SK-N-SH (cell line): Measurements from ENCODE around the gene DGKI.

Experiments
- CHD2 ChIP-seq: fragments of 150-350 bp; IDR thresholded peaks from 2 replicates; pipeline ENCODE4 v1.6.1; 2018; ENCODE audit warnings: low read length; ENCODE audit not compliant: partially characterized antibody
- CTCF ChIP-seq: fragments of 200-600 bp; sonication (generic); IDR thresholded peaks from 2 replicates; pipeline ENCODE4 v1.6.1; 2017; ENCODE audit warnings: antibody characterized with exemption, mild to moderate bottlenecking, moderate library complexity
- EP300 ChIP-seq, 2 experiments: IDR thresholded peaks; 2 replicates each; pipeline versions ENCODE4 v1.4.0 to v1.6.1; 2012; ENCODE audit warnings: borderline replicate concordance in 1 of 2, low read depth in 1 of 2, low read length in 1 of 2
- EZH2phosphoT487 ChIP-seq: fragments of 200-600 bp; sonication (generic); IDR thresholded peaks from 2 replicates; pipeline ENCODE4 v1.6.1; 2017; ENCODE audit warnings: low read depth, mixed run types, mild to moderate bottlenecking, antibody characterized with exemption, moderate library complexity, borderline replicate concordance
- GATA2 ChIP-seq: sonication (generic); formaldehyde crosslinking; IDR thresholded peaks from 2 replicates; pipeline ENCODE4 v1.5.0; 2020; ENCODE audit warnings: mild to moderate bottlenecking, missing genetic modification reagents
- MAX ChIP-seq: IDR thresholded peaks from 2 replicates; pipeline ENCODE4 v1.4.0; 2012; ENCODE audit warnings: low read depth
- NRF1 ChIP-seq: IDR thresholded peaks from 2 replicates; pipeline ENCODE4 v1.6.1; 2012; ENCODE audit warnings: low read depth, mild to moderate bottlenecking, low read length
- PBX3 ChIP-seq: IDR thresholded peaks from 2 replicates; pipeline ENCODE4; 2012
- POLR2AphosphoS5 ChIP-seq: IDR thresholded peaks from 2 replicates; pipeline ENCODE4 v1.6.1; 2012; ENCODE audit warnings: low read depth, low read length
- RAD21 ChIP-seq: IDR thresholded peaks from 2 replicates; pipeline ENCODE4 v1.6.1; 2012; ENCODE audit warnings: mild to moderate bottlenecking, low read length
- RCOR1 ChIP-seq: fragments of 150-350 bp; IDR thresholded peaks from 2 replicates; pipeline ENCODE4 v1.6.1; 2017; ENCODE audit warnings: antibody characterized with exemption, low read length
- REST ChIP-seq: IDR thresholded peaks from 2 replicates; pipeline ENCODE4 v1.6.1; 2012; ENCODE audit warnings: mild to moderate bottlenecking, low read depth, low read length, moderate library complexity
- USF2 ChIP-seq: fragments of 150-350 bp; IDR thresholded peaks from 2 replicates; pipeline ENCODE4 v1.6.1; 2017; ENCODE audit warnings: antibody characterized with exemption, low read length, low read depth, borderline replicate concordance
- YY1 ChIP-seq: IDR thresholded peaks from 2 replicates; pipeline ENCODE4 v1.4.0; 2012; ENCODE audit warnings: low read depth, mild to moderate bottlenecking

GRCh38 chr7:137820677-137821420, 25.9 kb downstream of the DGKI start:
- TF ChIP-seq CTCF (no peak), REST (no peak), POLR2AphosphoS5 (no peak), EP300 (IDR thresholded peaks at IDR 0.05; ENCODE audit: borderline replicate concordance in 1 of 2, low read depth in 1 of 2, low read length in 1 of 2) (no peak), USF2 (no peak), GATA2 (no peak), CHD2 (no peak), EZH2phosphoT487 (no peak), RAD21 (no peak), MAX (no peak), PBX3 (no peak), RCOR1 (no peak), YY1 (no peak), NRF1 (no peak)
